HG03159 (cell line): Measurements from ENCODE around the gene TACR2.

Experiments used
- ATAC-seq: cut with Tn5 transposase; IDR thresholded peaks from one replicate; pipeline ENCODE4 v1.9.1; 2021; ENCODE audit warnings: mild to moderate bottlenecking, moderate library complexity; ENCODE audit not compliant: unreplicated experiment

The TACR2 gene

DNA sequence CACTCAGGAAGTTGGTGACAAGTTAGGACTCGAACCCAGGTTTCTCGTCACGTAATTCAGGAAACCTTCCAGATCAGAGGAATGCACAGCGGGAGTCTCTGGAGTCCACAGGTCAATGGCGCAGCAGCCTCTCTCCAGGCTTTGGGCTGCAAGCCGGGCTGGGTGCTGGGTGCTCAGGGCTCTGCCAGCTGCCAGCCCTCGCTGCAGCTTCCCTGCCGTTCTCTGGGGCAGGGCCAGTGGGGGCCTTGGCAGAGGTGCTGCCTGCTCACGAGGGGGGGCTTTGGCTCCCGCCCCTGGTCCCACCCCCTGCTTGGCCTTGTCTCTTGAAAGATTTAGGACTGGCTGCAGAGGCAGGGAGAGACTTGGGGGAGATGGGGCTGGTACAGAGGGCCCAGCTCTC lies at the start of gene TACR2:
Gene TACR2, minus strand, starts transcription at position 224 of the 400 bp plus-strand sequence. CDS start 595 bp downstream, outside the sequence.
- no peak for ATAC-seq

DNA sequence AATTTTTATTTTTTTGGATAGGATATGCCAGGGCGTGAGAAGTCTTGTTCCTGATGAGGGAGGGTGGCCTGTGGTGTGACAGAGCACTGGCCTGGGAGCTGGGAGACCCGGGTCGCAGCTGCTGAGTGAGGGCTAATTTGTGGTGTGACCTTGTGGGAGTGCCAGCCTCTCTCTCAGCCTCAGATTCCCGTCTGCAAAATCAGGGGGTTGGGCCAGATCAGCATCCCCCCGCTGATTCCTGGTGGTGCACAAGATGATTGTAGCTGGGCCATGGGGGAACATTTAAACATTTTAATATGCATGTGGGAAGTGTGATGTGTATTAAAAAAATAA lies 49.4 kb upstream of the TACR2 start:
- ATAC-seq = no peak

- ATAC-seq = no peak
Measured at GRCh38 chr10:69465457-69466157, 48.9 kb upstream of the TACR2 start.

DNA sequence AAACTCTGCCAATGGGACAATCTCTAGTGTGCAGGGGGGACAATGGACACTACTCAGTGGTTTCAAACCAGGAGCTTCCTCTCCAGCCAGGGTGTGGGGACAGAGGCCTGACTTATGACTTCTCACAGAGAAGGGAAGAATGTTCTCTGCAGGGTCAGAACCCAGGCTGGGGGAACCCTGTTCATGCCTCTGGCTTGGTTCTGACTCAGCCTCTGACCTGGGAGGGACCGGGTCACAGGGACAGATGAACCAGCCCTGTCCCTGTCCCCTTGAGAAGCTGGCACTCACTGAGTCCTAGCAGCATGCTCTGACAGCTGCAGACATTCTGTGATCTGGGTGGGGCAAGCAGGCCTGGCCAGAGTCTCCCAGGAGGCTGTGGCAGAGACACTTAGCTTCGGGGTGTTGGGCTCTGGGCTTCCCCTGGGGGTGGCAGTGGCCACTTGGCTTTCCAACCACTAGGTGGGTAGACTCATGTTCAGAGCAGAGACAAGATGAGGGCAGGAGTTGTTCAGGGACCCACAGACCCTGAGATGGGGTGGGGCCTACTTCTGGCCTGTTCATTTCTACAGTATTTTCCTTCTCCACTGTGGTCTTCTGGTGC lies 48.2 kb upstream of the TACR2 start:
- ATAC-seq = no peak

DNA sequence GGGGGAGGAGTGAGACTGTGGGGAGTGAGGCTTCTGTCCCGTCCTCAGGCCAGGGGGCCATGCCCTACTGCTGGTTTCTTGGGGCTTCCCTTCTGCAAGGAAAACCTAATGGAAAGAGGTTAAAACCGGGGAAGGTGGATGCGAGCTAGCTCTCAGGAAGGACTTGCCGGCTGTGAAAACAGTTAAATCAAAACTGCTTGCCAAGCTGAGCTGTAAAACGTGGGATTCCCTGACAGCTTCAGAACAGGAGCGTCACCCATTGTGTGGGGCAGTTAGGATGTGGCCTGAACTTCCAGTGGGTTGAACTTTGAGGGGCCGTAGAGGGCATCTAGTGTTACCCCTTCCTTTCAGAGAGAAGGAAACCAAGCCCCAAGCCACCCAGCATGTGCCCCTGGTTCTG lies 47.7 kb upstream of the TACR2 start:
- ATAC-seq = no peak

GRCh38 chr10:69463886-69464285 lies 47.2 kb upstream of the TACR2 start:
- no peak for ATAC-seq

DNA sequence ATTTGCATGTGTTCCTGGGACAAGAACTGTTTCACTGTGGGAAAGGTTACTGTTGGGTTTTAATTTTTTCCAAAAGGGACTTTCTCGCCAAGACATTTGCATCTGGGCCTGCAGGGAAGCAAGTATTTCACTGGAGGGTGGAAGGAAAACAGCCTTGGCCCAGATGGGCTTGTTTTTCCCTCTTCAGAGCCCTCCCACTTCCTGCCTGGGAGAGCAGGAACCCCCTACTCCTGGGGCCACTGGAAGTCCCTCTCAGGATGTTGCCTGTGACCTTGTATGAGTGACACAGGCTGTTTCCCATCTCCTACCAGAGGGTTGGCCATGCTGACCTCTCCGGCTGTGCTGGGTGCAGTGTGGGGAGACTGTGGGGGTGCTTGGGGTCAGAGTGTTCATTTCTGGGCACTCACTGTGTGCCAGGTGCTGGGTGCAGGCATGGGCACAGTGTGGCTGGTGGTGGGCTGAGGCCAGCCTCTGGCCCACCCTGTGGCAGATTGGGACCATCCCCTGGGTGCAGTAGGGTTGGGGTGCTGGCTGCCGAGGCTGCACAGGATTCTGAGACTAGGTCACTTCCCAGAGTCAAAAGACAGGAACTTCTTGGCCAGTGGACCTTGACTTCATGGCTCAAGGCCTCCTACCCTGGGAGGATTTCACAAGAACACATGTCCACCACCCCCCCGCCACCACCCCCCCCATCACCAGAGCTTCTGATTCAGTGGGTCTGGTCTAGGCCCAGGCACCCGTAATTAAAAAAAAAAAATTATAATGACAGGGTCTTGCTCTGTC lies 44.7 kb upstream of the TACR2 start:
- ATAC-seq = no peak

DNA sequence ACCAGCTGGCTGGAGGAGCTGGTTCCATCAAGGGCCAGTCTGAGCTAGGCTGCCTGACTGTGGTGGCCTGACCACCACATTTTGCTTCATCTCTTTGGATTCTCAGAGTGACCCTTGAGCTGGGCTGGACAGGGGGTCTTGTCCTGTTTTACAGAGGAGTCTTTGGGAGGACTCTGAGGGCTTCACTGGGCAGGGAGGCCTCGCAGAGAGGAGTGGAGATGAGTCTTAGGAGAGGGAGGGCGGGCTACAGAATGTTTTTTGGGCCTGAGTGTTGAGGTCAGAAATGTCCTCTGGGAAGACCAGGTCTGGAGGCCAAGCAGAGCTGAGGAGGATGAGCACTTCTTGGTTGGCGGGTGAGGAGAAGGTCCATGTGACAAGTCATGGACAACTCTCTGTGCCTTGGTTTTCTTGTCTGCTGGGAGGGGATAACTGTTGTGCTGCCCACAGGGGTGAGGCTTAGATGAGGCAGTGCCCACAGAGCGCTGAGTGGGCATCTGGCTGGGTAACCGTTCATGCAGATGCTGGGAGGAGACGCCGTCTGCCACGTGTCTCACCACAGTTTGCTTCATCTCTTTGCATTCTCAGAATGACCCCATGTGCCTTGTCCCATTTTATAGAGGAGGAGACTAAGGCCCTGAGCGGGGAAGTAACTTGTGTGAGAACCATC lies 44.0 kb upstream of the TACR2 start:
- no peak for ATAC-seq

GRCh38 chr10:69459893-69460575 lies 43.3 kb upstream of the TACR2 start:
- no peak for ATAC-seq

DNA sequence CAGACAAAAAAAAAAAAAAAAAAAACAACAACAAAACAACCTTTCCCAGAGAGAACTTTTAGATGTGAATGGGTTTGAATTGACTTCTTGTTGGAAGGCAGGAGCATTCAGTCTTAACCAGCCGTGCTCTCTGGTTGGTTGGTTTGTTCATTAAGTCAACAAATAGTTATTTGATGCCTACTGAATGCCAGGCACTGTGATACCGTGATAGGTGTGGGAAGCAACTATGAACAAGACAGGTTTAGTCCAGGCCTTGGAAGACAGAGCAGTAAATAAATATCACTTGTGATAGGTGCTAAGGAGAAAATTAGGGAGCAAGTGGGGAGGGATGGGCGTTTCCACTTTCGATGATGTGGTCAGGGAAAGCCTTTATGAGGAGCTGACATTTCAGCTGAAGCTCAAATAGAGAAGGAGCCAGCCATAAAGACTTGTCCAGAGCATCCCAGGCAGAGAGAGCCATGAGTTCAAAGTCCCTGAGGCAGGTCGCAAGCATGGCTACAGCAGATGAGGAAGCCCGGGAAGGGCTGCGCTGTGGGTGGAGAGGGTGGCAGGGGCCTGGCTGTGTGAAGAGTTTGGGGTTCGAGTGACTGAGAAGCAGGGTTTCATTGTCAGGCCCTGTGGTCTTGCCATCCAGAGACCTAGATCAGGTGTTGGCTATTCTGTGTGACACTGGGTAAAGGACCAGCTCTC lies 42.5 kb upstream of the TACR2 start:
- ATAC-seq = no peak

- no peak for ATAC-seq
Measured at GRCh38 chr10:69458430-69459100, 41.8 kb upstream of the TACR2 start.

- no peak for ATAC-seq
Measured at GRCh38 chr10:69457771-69458237, 41.1 kb upstream of the TACR2 start.

- no peak for ATAC-seq
Measured at GRCh38 chr10:69456880-69457693, 40.4 kb upstream of the TACR2 start.

- ATAC-seq = no peak
Measured at GRCh38 chr10:69455006-69455763, 38.5 kb upstream of the TACR2 start.

GRCh38 chr10:69453795-69454194 lies 37.1 kb upstream of the TACR2 start:
- no peak for ATAC-seq

- no peak for ATAC-seq
Measured at GRCh38 chr10:69452676-69453415, 36.1 kb upstream of the TACR2 start.

DNA sequence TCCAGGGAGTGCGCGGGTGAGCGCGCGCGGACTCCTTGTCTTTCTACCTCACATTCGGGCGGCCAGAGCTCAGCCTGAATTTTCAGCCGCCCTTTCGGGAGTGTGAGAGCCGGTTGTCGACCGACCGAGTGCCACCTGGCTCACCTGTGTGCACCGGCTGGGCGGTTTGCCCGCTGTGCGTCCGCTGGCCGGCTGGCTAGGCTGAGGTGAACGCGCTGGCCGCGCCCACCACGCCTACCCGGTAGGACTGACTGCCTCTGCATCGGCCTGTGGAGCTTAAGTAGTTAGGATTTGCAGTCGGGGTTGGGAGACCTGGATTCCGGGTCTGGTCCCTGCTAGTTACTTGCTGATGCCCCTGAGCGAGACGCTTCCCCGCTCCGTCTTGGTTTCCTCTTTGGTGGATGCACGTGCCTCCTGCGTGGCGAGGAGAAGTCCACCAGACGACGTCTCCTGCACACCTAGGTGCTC lies 35.1 kb upstream of the TACR2 start:
- no peak for ATAC-seq
